Sigmoid colon (tissue), 7 donors: Measurements from ENCODE around the gene PMS2. TPM values are rescaled to one million over a fixed set of nuclear protein-coding genes. Genes with fewer than 3 reads are reported as not detected.
A peak's percentile ranks its signal among the peaks of the same experiment; 100 is the strongest.
"Not testable (repeated sequence)": the region's sequence is repeated elsewhere in the genome, so short reads cannot be mapped to it uniquely, and the experiment has no call there.

Experiments used
- DNase-seq: peaks from one replicate; pipeline ENCODE4 v3.0.0-alpha.2; 2019
- H3K27ac ChIP-seq, 4 donors: fragments of 200-600 bp; sonication (generic); one replicate each; pipeline ENCODE4 v1.5.1; 2016 to 2019; ENCODE audit warnings: mild to moderate bottlenecking in 1 of 4
- H3K27me3 ChIP-seq, 3 donors: fragments of 200-600 bp; sonication (generic); one replicate each; pipeline ENCODE4 v1.5.1; 2019; ENCODE audit warnings: mild to moderate bottlenecking in 1 of 3
- H3K36me3 ChIP-seq, 4 donors: fragments of 200-600 bp; sonication (generic); one replicate each; pipeline ENCODE4 v1.5.1; 2016 to 2019
- H3K4me1 ChIP-seq, 4 donors: fragments of 200-600 bp; sonication (generic); one replicate each; pipeline ENCODE4 v1.5.1; 2017 to 2019
- H3K4me3 ChIP-seq, 4 donors: fragments of 200-600 bp; sonication (generic); one replicate each; pipeline ENCODE4 v1.5.1; 2017 to 2019; ENCODE audit warnings: mild to moderate bottlenecking in 2 of 4, moderate library complexity in 1 of 4
- H3K9me3 ChIP-seq, 4 donors: fragments of 200-600 bp in 3 of 4; sonication (generic) in 3 of 4; one replicate each; pipeline versions ENCODE4 v1.5.1 to v1.6.1; 2013 to 2019
- EP300 ChIP-seq, 4 donors: sonication (generic); formaldehyde crosslinking; IDR thresholded peaks; one replicate each; pipeline ENCODE4 v1.6.1; 2017; ENCODE audit warnings: antibody characterized with exemption in 4 of 4
- POLR2A ChIP-seq, 2 donors: fragments of 450-650 bp; IDR thresholded peaks; one replicate each; pipeline ENCODE4 v1.6.1; 2016; ENCODE audit warnings: antibody characterized with exemption in 2 of 2, mild to moderate bottlenecking in 2 of 2, moderate library complexity in 2 of 2
- POLR2AphosphoS5 ChIP-seq, 4 donors: sonication (generic); formaldehyde crosslinking; IDR thresholded peaks; one replicate each; pipeline ENCODE4 v1.6.1; 2017; ENCODE audit warnings: antibody characterized with exemption in 4 of 4
- WGBS, 2 donors: extraction: QIAGEN DNeasy Blood & Tissue Kit; methylation state at CpG; one replicate each; pipeline ENCODE4 v1.1.7; 2013; 5-methylcytosine and 5-hydroxymethylcytosine counted together
- intact Hi-C: fragments of 100-400 bp; cut with DNase I; formaldehyde crosslinking; loops from one replicate; pipeline ENCODE4 v1.15.1; 2023
- polyA plus RNA-seq, 3 donors: library from polyadenylated mRNA; stranded (reverse); fragments of 200-250 nt; gene quantifications; one replicate each; pipeline ENCODE4 v1.2.3, GENCODE V29; 2013
- total RNA-seq, 4 donors: library from RNA; depleted of rRNA; stranded (reverse); fragments of >200 nt; gene quantifications; one replicate each; pipeline ENCODE4 v1.1.0, GENCODE V29; 2016
- TF ChIP-seq, protein P1 (sequence below), 4 experiments: fragments of 450-650 bp in 3 of 4; fragments of 200-600 bp in 1 of 4; IDR thresholded peaks; one replicate each; pipeline ENCODE4 v1.5.1; 2016 to 2019; ENCODE audit warnings: antibody characterized with exemption in 4 of 4, mild to moderate bottlenecking in 3 of 4, moderate library complexity in 2 of 4
- donor health status: healthy with polysubstance abuse.
- donor health status: Bipolar disorder and iron deficiency.
- donor health status: healthy.

The PMS2 gene, protein sequence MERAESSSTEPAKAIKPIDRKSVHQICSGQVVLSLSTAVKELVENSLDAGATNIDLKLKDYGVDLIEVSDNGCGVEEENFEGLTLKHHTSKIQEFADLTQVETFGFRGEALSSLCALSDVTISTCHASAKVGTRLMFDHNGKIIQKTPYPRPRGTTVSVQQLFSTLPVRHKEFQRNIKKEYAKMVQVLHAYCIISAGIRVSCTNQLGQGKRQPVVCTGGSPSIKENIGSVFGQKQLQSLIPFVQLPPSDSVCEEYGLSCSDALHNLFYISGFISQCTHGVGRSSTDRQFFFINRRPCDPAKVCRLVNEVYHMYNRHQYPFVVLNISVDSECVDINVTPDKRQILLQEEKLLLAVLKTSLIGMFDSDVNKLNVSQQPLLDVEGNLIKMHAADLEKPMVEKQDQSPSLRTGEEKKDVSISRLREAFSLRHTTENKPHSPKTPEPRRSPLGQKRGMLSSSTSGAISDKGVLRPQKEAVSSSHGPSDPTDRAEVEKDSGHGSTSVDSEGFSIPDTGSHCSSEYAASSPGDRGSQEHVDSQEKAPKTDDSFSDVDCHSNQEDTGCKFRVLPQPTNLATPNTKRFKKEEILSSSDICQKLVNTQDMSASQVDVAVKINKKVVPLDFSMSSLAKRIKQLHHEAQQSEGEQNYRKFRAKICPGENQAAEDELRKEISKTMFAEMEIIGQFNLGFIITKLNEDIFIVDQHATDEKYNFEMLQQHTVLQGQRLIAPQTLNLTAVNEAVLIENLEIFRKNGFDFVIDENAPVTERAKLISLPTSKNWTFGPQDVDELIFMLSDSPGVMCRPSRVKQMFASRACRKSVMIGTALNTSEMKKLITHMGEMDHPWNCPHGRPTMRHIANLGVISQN
- total RNA-seq (1 to 10 TPM; 7.4 to 9.3 (median 7.6) TPM), polyA plus RNA-seq (1 to 10 TPM; 3.2 to 6.5 (median 3.6) TPM)

DNA sequence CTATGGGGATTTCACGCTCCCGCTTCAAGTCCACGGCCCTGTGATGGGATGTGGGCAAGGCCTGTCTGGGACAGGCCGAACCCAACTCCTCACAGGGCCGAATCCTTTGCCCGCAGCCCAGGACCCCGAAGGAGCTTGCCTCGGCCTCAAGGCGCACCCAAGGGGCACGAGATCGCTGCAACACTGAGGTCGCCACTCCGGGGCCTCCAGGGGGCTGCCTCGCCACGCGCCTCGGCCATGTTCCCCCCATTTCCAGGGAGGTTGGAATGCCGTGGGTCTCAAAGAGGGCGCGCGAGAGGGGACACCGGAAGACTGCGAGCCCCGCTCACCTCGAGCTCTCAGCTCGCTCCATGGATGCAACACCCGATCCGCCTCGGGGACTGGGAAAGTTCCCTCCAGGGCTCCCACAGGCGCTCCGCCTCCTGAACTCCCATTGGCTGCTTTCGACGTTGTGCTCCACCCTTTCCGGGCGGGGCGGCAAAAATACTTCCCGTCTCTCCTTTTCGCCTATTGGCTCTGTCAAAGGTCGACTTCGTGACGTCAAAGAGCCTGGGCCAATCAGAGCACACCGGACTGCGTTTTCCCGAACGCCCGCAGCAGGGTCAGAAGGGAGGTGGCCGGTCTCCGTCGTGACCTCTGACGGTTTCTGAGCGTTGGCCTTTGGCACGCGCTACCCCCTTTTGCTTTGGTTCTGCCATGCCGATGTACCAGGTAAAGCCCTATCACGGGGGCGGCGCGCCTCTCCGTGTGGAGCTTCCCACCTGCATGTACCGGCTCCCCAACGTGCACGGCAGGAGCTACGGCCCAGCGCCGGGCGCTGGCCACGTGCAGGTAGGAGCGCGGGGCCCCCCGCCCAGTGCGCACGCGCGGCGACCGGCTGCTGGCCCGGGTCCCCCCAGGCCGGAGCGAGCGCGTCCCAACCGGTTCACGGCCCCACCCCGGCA, at the start of gene PMS2, which contains the start of gene AIMP2:
Gene PMS2, minus strand, starts transcription at position 382 of the 944 bp plus-strand sequence. Its CDS starts 30 bp downstream, at position 352.
Gene AIMP2, plus strand, starts transcription at position 605 of the 944 bp plus-strand sequence. Its CDS starts 92 bp downstream, at position 697.
- peak within 1 kb of the TSS; percentile 91 to 96 (median 93) for H3K27ac ChIP-seq
- intact Hi-C loops: no loop called here
- H3K36me3 ChIP-seq: peaks cover 0 to 15% (median 0%) of the 10 kb centered on the region in 4 donors
- peaks cover 0 to 42% (median 33%) of the 10 kb centered on the region in 4 donors for H3K4me1 ChIP-seq
- WGBS, 2 donors: 0% methylated on average over 84 of the region's 84 CpGs
- H3K27me3 ChIP-seq: no peaks in the 10 kb centered on the region
- H3K9me3 ChIP-seq: no peaks in the 10 kb centered on the region
- peak within 1 kb of the TSS; percentile 58 to 84 (median 70) for H3K4me3 ChIP-seq
- DNase-seq: peak; percentile 99
- peak; percentile 80 to 95 (median 91) for TF ChIP-seq POLR2AphosphoS5 (IDR thresholded peaks at IDR 0.05)
- TF ChIP-seq, protein P1, sequence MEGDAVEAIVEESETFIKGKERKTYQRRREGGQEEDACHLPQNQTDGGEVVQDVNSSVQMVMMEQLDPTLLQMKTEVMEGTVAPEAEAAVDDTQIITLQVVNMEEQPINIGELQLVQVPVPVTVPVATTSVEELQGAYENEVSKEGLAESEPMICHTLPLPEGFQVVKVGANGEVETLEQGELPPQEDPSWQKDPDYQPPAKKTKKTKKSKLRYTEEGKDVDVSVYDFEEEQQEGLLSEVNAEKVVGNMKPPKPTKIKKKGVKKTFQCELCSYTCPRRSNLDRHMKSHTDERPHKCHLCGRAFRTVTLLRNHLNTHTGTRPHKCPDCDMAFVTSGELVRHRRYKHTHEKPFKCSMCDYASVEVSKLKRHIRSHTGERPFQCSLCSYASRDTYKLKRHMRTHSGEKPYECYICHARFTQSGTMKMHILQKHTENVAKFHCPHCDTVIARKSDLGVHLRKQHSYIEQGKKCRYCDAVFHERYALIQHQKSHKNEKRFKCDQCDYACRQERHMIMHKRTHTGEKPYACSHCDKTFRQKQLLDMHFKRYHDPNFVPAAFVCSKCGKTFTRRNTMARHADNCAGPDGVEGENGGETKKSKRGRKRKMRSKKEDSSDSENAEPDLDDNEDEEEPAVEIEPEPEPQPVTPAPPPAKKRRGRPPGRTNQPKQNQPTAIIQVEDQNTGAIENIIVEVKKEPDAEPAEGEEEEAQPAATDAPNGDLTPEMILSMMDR (IDR thresholded peaks at IDR 0.05): no peak
- TF ChIP-seq EP300 (IDR thresholded peaks at IDR 0.05): no peak
- TF ChIP-seq POLR2A (IDR thresholded peaks at IDR 0.05): peak; percentile 60 to 72

DNA sequence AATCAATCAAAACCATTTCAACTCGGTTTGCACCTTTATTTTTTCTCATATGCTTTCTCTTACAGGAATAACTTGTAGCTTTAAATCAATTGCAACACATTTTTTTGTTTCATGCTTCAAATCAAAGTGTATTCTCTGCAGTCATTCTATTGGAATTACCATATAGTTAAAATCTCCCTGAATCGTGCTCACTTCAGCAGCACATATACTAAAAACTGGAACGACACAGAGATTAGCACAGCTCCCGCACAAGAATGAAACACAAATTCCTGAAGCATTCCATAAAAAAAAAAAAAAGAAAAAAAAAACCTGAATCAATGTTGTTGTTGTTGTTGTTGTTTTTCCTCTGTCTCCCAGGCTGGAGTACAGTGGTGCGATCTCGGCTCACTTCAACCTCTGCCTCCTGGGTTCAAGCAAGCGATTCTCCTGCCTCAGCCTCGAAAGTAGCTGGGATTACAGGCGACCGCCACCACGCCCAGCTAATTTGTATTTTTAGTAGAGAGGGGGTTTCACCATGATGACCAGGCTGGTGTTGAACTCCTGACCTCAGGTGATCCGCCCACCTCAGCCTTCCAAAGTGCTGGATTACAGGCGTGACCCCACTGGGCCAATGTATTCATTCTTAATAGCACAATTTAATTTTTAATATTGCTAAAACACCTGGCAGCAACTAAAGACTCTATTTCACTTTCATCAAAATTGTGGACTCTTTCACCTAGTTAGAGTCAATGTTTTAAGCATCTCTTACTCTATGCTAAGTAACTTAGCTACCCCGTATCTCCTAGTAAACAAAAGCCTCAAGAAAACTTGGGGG, 48.7 kb upstream of the PMS2 start:
- peak overlapping the region; percentile 87 to 93 (median 90) for H3K27ac ChIP-seq
- 57 to 75% methylated on average over 14 of the region's 14 CpGs for WGBS, 2 donors
- H3K36me3 ChIP-seq: peaks cover 0 to 25% (median 4%) of the 10 kb centered on the region in 4 donors
- no peaks in the 10 kb centered on the region for H3K27me3 ChIP-seq
- peak overlapping the region in 3 of 4 donors; percentile 76 to 92 (median 92) for H3K4me3 ChIP-seq
- intact Hi-C loops: no loop called here
- no peak for DNase-seq
- TF ChIP-seq POLR2A (IDR thresholded peaks at IDR 0.05) (no peak), EP300 (IDR thresholded peaks at IDR 0.05) (no peak), POLR2AphosphoS5 (IDR thresholded peaks at IDR 0.05) (no peak)
- TF ChIP-seq, protein P1 (IDR thresholded peaks at IDR 0.05): no peak
- peaks cover 0 to 30% (median 22%) of the 10 kb centered on the region in 4 donors for H3K4me1 ChIP-seq
- H3K9me3 ChIP-seq: no peaks in the 10 kb centered on the region

DNA sequence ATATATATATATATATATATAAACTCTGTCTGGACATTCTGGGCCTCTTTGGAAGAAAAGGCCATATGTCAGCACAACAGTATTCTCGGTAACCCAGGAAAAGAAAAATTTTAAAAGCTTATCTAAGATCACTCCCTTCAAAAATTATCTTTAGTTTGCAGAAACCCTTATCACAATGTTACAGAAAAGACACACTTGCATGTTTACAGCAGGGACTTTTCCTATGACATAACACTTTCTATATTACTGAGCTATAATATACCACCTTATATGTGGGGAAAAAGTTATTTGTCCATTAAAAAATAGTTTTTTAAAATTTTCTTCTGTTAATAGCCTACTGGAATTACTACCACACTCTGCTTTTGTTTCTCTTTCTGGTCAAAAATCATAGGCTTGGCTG, 47.8 kb upstream of the PMS2 start:
- TF ChIP-seq, protein P1 (IDR thresholded peaks at IDR 0.05): no peak
- TF ChIP-seq EP300 (IDR thresholded peaks at IDR 0.05) (no peak), POLR2A (IDR thresholded peaks at IDR 0.05) (no peak)
- Histone ChIP-seq H3K4me3 (no peak overlapping the region), H3K9me3 (no peaks in the 10 kb centered on the region), H3K36me3 (peaks cover 0 to 34% (median 4%) of the 10 kb centered on the region in 4 donors), H3K4me1 (peaks cover 0 to 30% (median 22%) of the 10 kb centered on the region in 4 donors), H3K27ac (no peak overlapping the region), H3K27me3 (no peaks in the 10 kb centered on the region)
- intact Hi-C loops: no loop called here
- 39 to 49% methylated on average over 1 of the region's 1 CpG for WGBS, 2 donors
- DNase-seq: no peak

DNA sequence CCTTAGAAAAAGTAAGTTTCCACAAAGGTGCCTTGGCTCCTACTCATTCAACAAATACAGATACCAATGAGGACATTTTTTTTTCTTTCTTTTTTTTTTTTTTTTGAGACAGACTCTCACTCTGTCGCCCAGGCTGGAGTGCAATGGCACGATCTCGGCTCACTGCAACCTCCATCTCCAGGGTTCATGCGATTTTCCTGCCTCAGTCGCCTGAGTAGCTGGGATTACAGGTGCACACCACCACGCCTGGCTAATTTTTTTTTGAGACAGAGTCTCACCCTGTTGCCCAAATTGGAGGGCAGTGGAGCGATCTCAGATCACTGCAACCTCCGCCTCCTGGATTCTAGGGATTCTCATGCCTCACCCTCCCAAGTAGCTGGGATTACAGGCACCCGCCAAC, 42.3 kb upstream of the PMS2 start:
- not testable (repeated sequence) for H3K9me3 ChIP-seq
- 94 to 97% methylated on average over 9 of the region's 9 CpGs for WGBS, 2 donors
- peaks cover 5 to 84% (median 19%) of the 10 kb centered on the region in 4 donors for H3K36me3 ChIP-seq

More for the DNA sequence above, 42.3 kb upstream of the PMS2 start:
- DNase-seq, H3K27ac ChIP-seq, H3K4me3 ChIP-seq, intact Hi-C loops, H3K27me3 ChIP-seq: not testable (repeated sequence)
- peaks cover 0 to 14% (median 7%) of the 10 kb centered on the region in 4 donors for H3K4me1 ChIP-seq
